C4-2B (cell line): Measurements from ENCODE around the gene IQSEC1.

ENCODE experiments used
- CTCF ChIP-seq: fragments of 450-650 bp; conservative IDR thresholded peaks from 2 replicates; pipeline ENCODE4 v1.5.1; 2017; ENCODE audit warnings: mild to moderate bottlenecking
- ZFX ChIP-seq: fragments of 450-650 bp; IDR thresholded peaks from 2 replicates; pipeline ENCODE4 v1.6.1; 2017

GRCh38 chr3:13013151-13013561, 60.1 kb downstream of the IQSEC1 start:
- TF ChIP-seq CTCF: no peak
- TF ChIP-seq ZFX: no peak
